K562 (cell line): Measurements from ENCODE around the gene HIVEP2. TPM values are rescaled to one million over a fixed set of nuclear protein-coding genes. Genes with fewer than 3 reads are reported as not detected.

Source experiments
- ATAC-seq: fragments of 200-7000 bp; cut with Tn5 transposase; 3 replicates; pipeline ENCODE4 v1.9.1; 2020; ENCODE audit warnings: moderate library complexity
- BruUV-seq: library from RNA; stranded (reverse); fragments of 400-500 nt; replicated peaks from 2 replicates; lab custom pipeline; 2021; lab: Mats Ljungman, UMichigan
- CTCF ChIA-PET: fragments of 300-600 bp; formaldehyde crosslinking; extraction: SDS; loops from one replicate; lab custom pipeline; 2021; ENCODE audit warnings: low intra/inter-chr PET ratio; lab: Yijun Ruan, JAX
- POLR2A ChIA-PET: fragments of 300-600, 350-650 bp; sonication (Branson Sonifier 250); formaldehyde crosslinking; extraction: SDS; loops from one replicate; lab custom pipeline; 2021; ENCODE audit warnings: antibody characterized with exemption, inconsistent platforms; lab: Yijun Ruan, JAX
- DNase-seq, 4 experiments: peaks; one replicate each; pipeline versions ENCODE4 v3.0.0 to v3.0.0-alpha.2; 2011 to 2018; ENCODE audit warnings: low spot score in 3 of 4, mixed read lengths in 3 of 4; ENCODE audit errors: extremely low read depth in 1 of 4
- FAIRE-seq: peaks from 2 replicates; lab custom pipeline; 2011; peaks lifted over from hg19 to GRCh38; lab: Jason Lieb, UNC
- H2AFZ ChIP-seq: 2 replicates; pipeline ENCODE4 v1.6.0; 2011; ENCODE audit warnings: low read depth, low read length, control low read depth, inconsistent platforms
- H3K27ac ChIP-seq: fragments of 200-600 bp; 3 replicates; pipeline ENCODE4 v1.8.0; 2011; ENCODE audit warnings: low read depth, mild to moderate bottlenecking, control low read depth, inconsistent platforms, low read length, moderate library complexity, mixed read lengths; ENCODE audit errors: extremely low read depth
- H3K27me3 ChIP-seq, 2 experiments: fragments of 300-600 bp in 1 of 2; 2 replicates in 1 of 2; 3 replicates in 1 of 2; pipeline versions ENCODE4 v1.6.0 to v1.8.0; 2011; ENCODE audit warnings: inconsistent platforms in 2 of 2, low read length in 2 of 2, mild to moderate bottlenecking in 1 of 2, mixed read lengths in 1 of 2, moderate library complexity in 1 of 2; ENCODE audit not compliant: control insufficient read depth in 2 of 2, insufficient read depth in 2 of 2
- H3K36me3 ChIP-seq: fragments of 300-600 bp; 3 replicates; pipeline ENCODE4 v1.8.0; 2011; ENCODE audit warnings: mild to moderate bottlenecking, low read length, inconsistent platforms; ENCODE audit not compliant: control insufficient read depth, insufficient read depth
- H3K4me1 ChIP-seq, 2 experiments: fragments of 200-600 bp in 1 of 2; replicated peaks in 1 of 2; 2 replicates in 1 of 2; 3 replicates in 1 of 2; pipeline versions ENCODE4 v1.5.1 to v1.8.0; 2011; ENCODE audit warnings: inconsistent platforms in 2 of 2, low read length in 2 of 2, mild to moderate bottlenecking in 1 of 2, mixed read lengths in 1 of 2, moderate library complexity in 1 of 2; ENCODE audit not compliant: control insufficient read depth in 2 of 2, insufficient read depth in 2 of 2
- H3K4me2 ChIP-seq: 2 replicates; pipeline ENCODE4 v1.6.1; 2011; ENCODE audit warnings: low read length, control low read depth, inconsistent platforms, mixed read lengths; ENCODE audit not compliant: insufficient read depth
- H3K4me3 ChIP-seq: fragments of 200-600 bp; sonication (generic), shearing (Covaris generic); 2 replicates; pipeline ENCODE4 v1.5.1; 2016; ENCODE audit warnings: control low read depth, inconsistent platforms
- H3K79me2 ChIP-seq: fragments of 200-600 bp; 3 replicates; pipeline ENCODE4 v1.8.0; 2011; ENCODE audit warnings: low read length, inconsistent platforms; ENCODE audit not compliant: control insufficient read depth, insufficient read depth
- H3K9ac ChIP-seq, 2 experiments: 2 replicates each; pipeline versions ENCODE4 v1.6.0 to v1.6.1; 2011; ENCODE audit warnings: low read depth in 2 of 2, low read length in 2 of 2, control low read depth in 1 of 2, inconsistent platforms in 1 of 2, mild to moderate bottlenecking in 1 of 2, mixed read lengths in 1 of 2; ENCODE audit not compliant: insufficient read depth in 1 of 2
- H3K9me1 ChIP-seq: one replicate; pipeline ENCODE4 v1.6.0; 2011; ENCODE audit warnings: inconsistent platforms, mild to moderate bottlenecking, low read length, moderate library complexity; ENCODE audit not compliant: control insufficient read depth, insufficient read depth
- H3K9me3 ChIP-seq: replicated peaks from 2 replicates; pipeline ENCODE4 v1.5.1; 2011; ENCODE audit warnings: low read depth, low read length, inconsistent platforms; ENCODE audit not compliant: control insufficient read depth, insufficient read depth
- H4K20me1 ChIP-seq: replicated peaks from 2 replicates; pipeline ENCODE4 v1.6.1; 2011; ENCODE audit warnings: low read length, inconsistent platforms, mixed read lengths; ENCODE audit not compliant: control insufficient read depth, insufficient read depth
- KAT2B ChIP-seq: IDR thresholded peaks from one replicate; pipeline ENCODE4 v1.6.1; 2012; ENCODE audit warnings: low read depth, mild to moderate bottlenecking, control low read depth, inconsistent platforms, low read length, moderate library complexity
- MECOM ChIP-seq: fragments of 250-450 bp; sonication (Bioruptor Pico); IDR thresholded peaks from 2 replicates; pipeline ENCODE4 v1.8.0; 2022; ENCODE audit warnings: inconsistent platforms
- NR1H2 ChIP-seq: sonication (generic); formaldehyde crosslinking; IDR thresholded peaks from 2 replicates; pipeline ENCODE4 v1.4.0; 2020; ENCODE audit warnings: mild to moderate bottlenecking, missing genetic modification reagents
- NR3C1 ChIP-seq: sonication (generic); formaldehyde crosslinking; IDR thresholded peaks from 2 replicates; pipeline ENCODE4 v1.8.1; 2022; ENCODE audit warnings: missing genetic modification reagents
- PTTG1 ChIP-seq: fragments of 450-650 bp; IDR thresholded peaks from 2 replicates; pipeline ENCODE4 v1.6.1; 2016; ENCODE audit warnings: low read depth, mild to moderate bottlenecking, missing genetic modification characterization, missing compliant biosample characterization
- RBBP5 ChIP-seq: fragments of 200-600 bp; sonication (generic); IDR thresholded peaks from 2 replicates; pipeline ENCODE4 v1.6.1; 2012; ENCODE audit warnings: borderline replicate concordance, mild to moderate bottlenecking, low read length, control low read depth, inconsistent platforms; ENCODE audit not compliant: insufficient read depth, poor library complexity, severe bottlenecking
- SLC30A9 ChIP-seq: fragments of 250-450 bp; sonication (Bioruptor Pico); IDR thresholded peaks from 2 replicates; pipeline ENCODE4 v1.8.0; 2022; ENCODE audit warnings: mild to moderate bottlenecking, moderate library complexity
- ZC3H11A ChIP-seq: IDR thresholded peaks from 2 replicates; pipeline ENCODE4 v1.6.1; 2012; ENCODE audit warnings: low read depth, low read length, improper control_type of control experiment
- ZNF445 ChIP-seq: fragments of 250-450 bp; sonication (Bioruptor Pico); IDR thresholded peaks from 2 replicates; pipeline ENCODE4 v1.4.0; 2020; ENCODE audit warnings: low read depth, mild to moderate bottlenecking, moderate library complexity
- WGBS: fragments of 100-300 bp; shearing (Covaris generic); methylation state at CpG from one replicate; pipeline ENCODE4 v1.1.6; 2016; ENCODE audit warnings: low coverage, mixed read lengths; ENCODE audit not compliant: insufficient coverage; ENCODE audit errors: missing lambda C conversion rate; 5-methylcytosine and 5-hydroxymethylcytosine counted together
- in situ Hi-C: fragments of 300-500 bp; cut with MboI; formaldehyde crosslinking; loops from 4 replicates; pipeline ENCODE4 v1.15.0; 2018; ENCODE audit warnings: inconsistent platforms, mixed read lengths
- intact Hi-C: fragments of 100-400 bp; cut with micrococcal nuclease; formaldehyde crosslinking; loops from 2 replicates; pipeline ENCODE4 v1.14.2; 2022
- polyA plus RNA-seq, 8 experiments: library from polyadenylated mRNA; depleted of rRNA in 4 of 8; stranded (reverse) in 5 of 8; unstranded in 3 of 8; fragments of >200 nt; fragmentation: Nextera tagmentation in 2 of 8; fragmentation: Illumina TruSeq in 1 of 8; extraction: Ambion mirVana in 2 of 8; extraction: Trizol in 1 of 8; gene quantifications; 2 replicates each; pipeline versions ENCODE4 v1.2.1 to v1.2.3, GENCODE V29; 2011 to 2014; ENCODE audit warnings: inconsistent platforms in 1 of 8, missing spikeins in 1 of 8
- total RNA-seq, 7 experiments: library from RNA; depleted of rRNA in 6 of 7; stranded (reverse); fragments of >200 nt in 6 of 7; fragmentation: Illumina TruSeq in 2 of 7; extraction: Trizol in 2 of 7; gene quantifications; 2 replicates each; pipeline versions ENCODE4 v1.2.1 to v1.2.3, GENCODE V29; 2011 to 2021; ENCODE audit warnings: low replicate concordance in 1 of 7
- TF ChIP-seq, protein P1 (sequence below): fragments of 450-650 bp; formaldehyde crosslinking; IDR thresholded peaks from 2 replicates; pipeline ENCODE4 v1.4.0; 2022; ENCODE audit warnings: mild to moderate bottlenecking, moderate library complexity
- TF ChIP-seq, protein P2 (sequence below): fragments of 250-450 bp; sonication (Bioruptor Pico); IDR thresholded peaks from 2 replicates; pipeline ENCODE4 v1.4.0; 2020; ENCODE audit warnings: mild to moderate bottlenecking, moderate library complexity

Gene HIVEP2
- total and polyA plus RNA-seq, 9 of the 15 experiments (the other 6 are each of a cell fraction or from before 2014, with no cell fraction given) = under 0.01 to 1.2 (median 0.31) TPM

DNA sequence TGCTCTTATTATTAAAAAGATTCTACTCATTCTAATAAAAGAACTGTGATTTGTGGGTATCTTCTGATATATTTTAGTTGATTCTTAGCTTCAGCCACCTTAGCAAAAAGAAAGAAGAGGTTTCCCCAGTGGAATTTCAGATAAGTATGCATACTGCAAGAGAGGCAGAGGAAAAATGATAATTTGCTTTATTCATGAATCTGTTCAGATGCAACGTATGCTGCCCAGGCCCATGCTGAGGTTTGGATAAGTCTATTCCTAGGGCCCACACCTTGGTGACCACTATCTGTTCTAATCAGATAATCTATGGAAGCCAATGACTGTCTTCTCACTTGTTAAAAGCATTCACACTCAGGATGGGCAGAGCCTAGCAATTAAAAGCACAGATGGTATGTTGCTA is 194.0 kb downstream of the HIVEP2 start:
- ATAC-seq (no peak), FAIRE-seq (no peak), DNase-seq (no peak)
- H3K27me3 ChIP-seq = peaks cover 3 to 13% of the 10 kb centered on the region in 2 experiments; a peak in 2 of 5 replicates
- no peak overlapping the region for H3K9ac ChIP-seq
- TF ChIP-seq, protein P1, sequence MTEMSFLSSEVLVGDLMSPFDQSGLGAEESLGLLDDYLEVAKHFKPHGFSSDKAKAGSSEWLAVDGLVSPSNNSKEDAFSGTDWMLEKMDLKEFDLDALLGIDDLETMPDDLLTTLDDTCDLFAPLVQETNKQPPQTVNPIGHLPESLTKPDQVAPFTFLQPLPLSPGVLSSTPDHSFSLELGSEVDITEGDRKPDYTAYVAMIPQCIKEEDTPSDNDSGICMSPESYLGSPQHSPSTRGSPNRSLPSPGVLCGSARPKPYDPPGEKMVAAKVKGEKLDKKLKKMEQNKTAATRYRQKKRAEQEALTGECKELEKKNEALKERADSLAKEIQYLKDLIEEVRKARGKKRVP (CRISPR knock-in tag) = no peak
- no peaks in the 10 kb centered on the region for H3K79me2 ChIP-seq
- no peak overlapping the region for H3K4me2 ChIP-seq
- BruUV-seq = no TSS peak
- H3K4me3 ChIP-seq = no peak overlapping the region
- ChIA-PET CTCF (no interaction called here), POLR2A (interaction anchor here (1.0 to 1.2 kb wide), 2 partner anchors 13 to 85 kb away, joined by 3 to 5 read pairs; no protein-coding TSS in a partner anchor)
- no peaks in the 10 kb centered on the region for H3K9me1 ChIP-seq
- intact Hi-C loops (no loop called here), in situ Hi-C loops (no loop called here)
- 8% methylated on average over 1 of the region's 1 CpG for WGBS
- no peak overlapping the region for H3K27ac ChIP-seq
- no peak overlapping the region for H2AFZ ChIP-seq
- H3K4me1 ChIP-seq = no peaks in the 10 kb centered on the region
- no peaks in the 10 kb centered on the region for H3K9me3 ChIP-seq
- H4K20me1 ChIP-seq = no peaks in the 10 kb centered on the region
- no peaks in the 10 kb centered on the region for H3K36me3 ChIP-seq

DNA sequence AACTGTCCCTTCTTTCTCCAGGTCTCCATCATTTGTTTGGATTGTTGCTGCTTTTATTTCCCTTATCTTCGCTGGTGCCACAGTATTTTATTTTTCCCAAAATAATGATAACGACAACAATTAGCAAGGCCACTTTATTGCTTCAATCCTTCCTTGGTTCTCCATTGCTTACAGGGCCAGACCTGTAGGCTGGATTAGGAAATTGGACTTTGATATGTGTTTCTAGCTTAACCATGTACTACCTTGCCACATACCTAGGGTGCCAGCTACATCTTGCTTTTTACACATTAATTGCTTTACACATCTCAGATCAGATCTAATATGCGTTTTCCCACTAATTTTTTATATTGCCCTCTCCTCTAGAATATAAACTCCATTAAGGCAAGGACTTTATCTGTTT is 195.4 kb downstream of the HIVEP2 start:
- intact Hi-C loops = no loop called here
- POLR2A ChIA-PET = interaction anchor here (1.2 to 2.4 kb wide), 2 partner anchors 8 to 86 kb away, joined by 5 to 8 read pairs; no protein-coding TSS in a partner anchor
- BruUV-seq = no TSS peak

More for the DNA sequence above, 195.4 kb downstream of the HIVEP2 start:
- 0% methylated on average over 3 of the region's 3 CpGs for WGBS
- Histone ChIP-seq H3K27me3 (peaks cover 3 to 13% of the 10 kb centered on the region in 2 experiments; a peak in 2 of 5 replicates), H3K27ac (no peak overlapping the region), H3K4me1 (no peaks in the 10 kb centered on the region), H3K9me1 (no peaks in the 10 kb centered on the region), H4K20me1 (no peaks in the 10 kb centered on the region), H3K36me3 (no peaks in the 10 kb centered on the region), H3K4me2 (no peak overlapping the region)
- CTCF ChIA-PET = interaction anchor here (0.6 kb wide), 1 partner anchor 490 kb away, joined by 3 read pairs; no protein-coding TSS in a partner anchor
- DNase-seq = no peak
- TF ChIP-seq MECOM = no peak
- no peak for TF ChIP-seq RBBP5
- no peak for TF ChIP-seq KAT2B
- TF ChIP-seq, protein P2, sequence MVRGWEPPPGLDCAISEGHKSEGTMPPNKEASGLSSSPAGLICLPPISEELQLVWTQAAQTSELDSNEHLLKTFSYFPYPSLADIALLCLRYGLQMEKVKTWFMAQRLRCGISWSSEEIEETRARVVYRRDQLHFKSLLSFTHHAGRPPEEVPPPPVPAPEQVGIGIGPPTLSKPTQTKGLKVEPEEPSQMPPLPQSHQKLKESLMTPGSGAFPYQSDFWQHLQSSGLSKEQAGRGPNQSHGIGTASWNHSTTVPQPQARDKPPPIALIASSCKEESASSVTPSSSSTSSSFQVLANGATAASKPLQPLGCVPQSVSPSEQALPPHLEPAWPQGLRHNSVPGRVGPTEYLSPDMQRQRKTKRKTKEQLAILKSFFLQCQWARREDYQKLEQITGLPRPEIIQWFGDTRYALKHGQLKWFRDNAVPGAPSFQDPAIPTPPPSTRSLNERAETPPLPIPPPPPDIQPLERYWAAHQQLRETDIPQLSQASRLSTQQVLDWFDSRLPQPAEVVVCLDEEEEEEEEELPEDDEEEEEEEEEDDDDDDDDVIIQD = no peak
- TF ChIP-seq NR1H2 (CRISPR knock-in tag) = no peak
- no peak for TF ChIP-seq PTTG1 (tag)
- no peak for TF ChIP-seq SLC30A9 (CRISPR knock-in tag)
- TF ChIP-seq ZC3H11A = no peak
- TF ChIP-seq ZNF445 (CRISPR knock-in tag) = no peak
- TF ChIP-seq NR3C1 (CRISPR knock-in tag) = no peak
- TF ChIP-seq, all 486 proteins: peak for 0
- Histone ChIP-seq H2AFZ (no peak overlapping the region), H3K9me3 (no peaks in the 10 kb centered on the region), H3K79me2 (no peaks in the 10 kb centered on the region), H3K9ac (no peak overlapping the region), H3K4me3 (no peak overlapping the region)
- in situ Hi-C loops = no loop called here
- no peak for ATAC-seq
- FAIRE-seq = no peak
